Liver (tissue), 9 donors: ENCODE results near the gene TMEM94. TPM values are rescaled to one million over a fixed set of nuclear protein-coding genes. Genes with fewer than 3 reads are reported as not detected.

ENCODE experiments used
- DNase-seq: peaks from one replicate; pipeline ENCODE4 v3.0.0-alpha.2; 2017; ENCODE audit warnings: low spot score
- H3K27ac ChIP-seq, 2 donors: one replicate each; pipeline ENCODE4 v1.7.0; 2013; ENCODE audit warnings: inconsistent platforms in 2 of 2, low read length in 2 of 2, control low read depth in 1 of 2, low read depth in 1 of 2, mild to moderate bottlenecking in 1 of 2
- H3K27me3 ChIP-seq, 4 donors: one replicate each; pipeline versions ENCODE4 v1.6.1 to v1.7.0; 2013; ENCODE audit warnings: low read length in 3 of 4, inconsistent platforms in 1 of 4, mild to moderate bottlenecking in 1 of 4, moderate library complexity in 1 of 4; ENCODE audit not compliant: control insufficient read depth in 4 of 4, insufficient read depth in 4 of 4
- H3K36me3 ChIP-seq, 4 donors: one replicate each; pipeline versions ENCODE4 v1.6.1 to v1.7.0; 2013; ENCODE audit warnings: low read length in 3 of 4, mild to moderate bottlenecking in 3 of 4, low read depth in 1 of 4, moderate library complexity in 1 of 4; ENCODE audit not compliant: control insufficient read depth in 4 of 4, insufficient read depth in 3 of 4
- H3K4me1 ChIP-seq, 4 donors: one replicate each; pipeline versions ENCODE4 v1.6.1 to v1.7.0; 2013; ENCODE audit warnings: low read length in 3 of 4, mild to moderate bottlenecking in 3 of 4, moderate library complexity in 1 of 4; ENCODE audit not compliant: control insufficient read depth in 4 of 4, insufficient read depth in 4 of 4
- H3K4me3 ChIP-seq, 3 donors: one replicate each; pipeline versions ENCODE4 v1.6.1 to v1.7.0; 2013; ENCODE audit warnings: low read length in 3 of 3, control low read depth in 1 of 3, low read depth in 1 of 3, mild to moderate bottlenecking in 1 of 3
- H3K9ac ChIP-seq, 2 donors: one replicate each; pipeline ENCODE4 v1.7.0; 2013; ENCODE audit warnings: low read length in 2 of 2, mild to moderate bottlenecking in 2 of 2, moderate library complexity in 2 of 2, control low read depth in 1 of 2, low read depth in 1 of 2
- H3K9me3 ChIP-seq, 4 donors: one replicate each; pipeline versions ENCODE4 v1.6.1 to v1.7.0; 2013; ENCODE audit warnings: low read length in 3 of 4; ENCODE audit not compliant: control insufficient read depth in 4 of 4
- ATF3 ChIP-seq: IDR thresholded peaks from 2 replicates; pipeline ENCODE4 v1.6.1; 2016; ENCODE audit warnings: antibody characterized with exemption
- CTCF ChIP-seq: fragments of 150-350 bp; IDR thresholded peaks from 2 replicates; pipeline ENCODE4 v1.5.1; 2017; ENCODE audit warnings: improper control_type of control experiment, low read depth, low read length; ENCODE audit not compliant: missing input control
- EGR1 ChIP-seq, 2 donors: IDR thresholded peaks; 2 replicates each; pipeline ENCODE4 v1.6.1; 2016 to 2018; ENCODE audit warnings: antibody characterized with exemption in 2 of 2, low read depth in 2 of 2
- GABPA ChIP-seq, 2 donors: IDR thresholded peaks in 1 of 2; conservative IDR thresholded peaks in 1 of 2; 2 replicates each; pipeline ENCODE4 v1.6.1; 2016; ENCODE audit warnings: antibody characterized with exemption in 2 of 2, mild to moderate bottlenecking in 1 of 2, moderate library complexity in 1 of 2
- HNF4A ChIP-seq, 2 donors: conservative IDR thresholded peaks; 2 replicates each; pipeline ENCODE4 v1.6.1; 2016; ENCODE audit warnings: antibody characterized with exemption in 2 of 2, mild to moderate bottlenecking in 2 of 2
- HNF4G ChIP-seq: IDR thresholded peaks from 2 replicates; pipeline ENCODE4 v1.6.1; 2016; ENCODE audit warnings: antibody characterized with exemption
- JUND ChIP-seq, 2 donors: IDR thresholded peaks; 2 replicates each; pipeline ENCODE4 v1.6.1; 2016; ENCODE audit warnings: antibody characterized with exemption in 2 of 2
- NR2F2 ChIP-seq: IDR thresholded peaks from 2 replicates; pipeline ENCODE4 v1.6.1; 2016; ENCODE audit warnings: antibody characterized with exemption
- RAD21 ChIP-seq, 2 donors: IDR thresholded peaks; 2 replicates each; pipeline ENCODE4 v1.6.1; 2016; ENCODE audit warnings: antibody characterized with exemption in 2 of 2, mild to moderate bottlenecking in 2 of 2
- REST ChIP-seq: IDR thresholded peaks from 2 replicates; pipeline ENCODE4 v1.6.1; 2016; ENCODE audit warnings: antibody characterized with exemption, mild to moderate bottlenecking
- SP1 ChIP-seq: IDR thresholded peaks from 2 replicates; pipeline ENCODE4 v1.6.1; 2018; ENCODE audit warnings: antibody characterized with exemption, mild to moderate bottlenecking
- TAF1 ChIP-seq: conservative IDR thresholded peaks from 2 replicates; pipeline ENCODE4 v1.6.1; 2016; ENCODE audit warnings: antibody characterized with exemption, mild to moderate bottlenecking
- YY1 ChIP-seq: IDR thresholded peaks from 2 replicates; pipeline ENCODE4 v1.6.1; 2016; ENCODE audit warnings: antibody characterized with exemption, mild to moderate bottlenecking
- ZBTB33 ChIP-seq: IDR thresholded peaks from 2 replicates; pipeline ENCODE4 v1.6.1; 2016; ENCODE audit warnings: antibody characterized with exemption
- WGBS: extraction: QIAGEN DNeasy Blood & Tissue Kit; methylation state at CpG from one replicate; pipeline ENCODE4 v1.1.7; 2013; 5-methylcytosine and 5-hydroxymethylcytosine counted together
- polyA plus RNA-seq, 2 donors: library from polyadenylated mRNA; stranded (reverse) in 1 of 2; unstranded in 1 of 2; fragments of 200-250 nt in 1 of 2; fragments of >200 nt in 1 of 2; fragmentation: Nextera tagmentation in 1 of 2; extraction: Ambion mirVana in 1 of 2; gene quantifications; one replicate each; pipeline versions ENCODE4 v1.2.1 to v1.2.3, GENCODE V29; 2013 to 2015
- total RNA-seq, 2 donors: library from RNA; depleted of rRNA; stranded (reverse); fragments of >200 nt; gene quantifications; one replicate each; pipeline ENCODE4 v1.2.3, GENCODE V29; 2014
- TF ChIP-seq, protein P1 (sequence below): IDR thresholded peaks from 2 replicates; pipeline ENCODE4 v1.6.1; 2016; ENCODE audit warnings: antibody characterized with exemption
- donor health status: healthy.
- donor health status: healthy.
- donor health status: healthy.
- donor health status: healthy.
- donor health status: healthy.

TMEM94 gene
- total and polyA plus RNA-seq, 4 donors = 15.6 to 31.0 (median 20.1) TPM

DNA sequence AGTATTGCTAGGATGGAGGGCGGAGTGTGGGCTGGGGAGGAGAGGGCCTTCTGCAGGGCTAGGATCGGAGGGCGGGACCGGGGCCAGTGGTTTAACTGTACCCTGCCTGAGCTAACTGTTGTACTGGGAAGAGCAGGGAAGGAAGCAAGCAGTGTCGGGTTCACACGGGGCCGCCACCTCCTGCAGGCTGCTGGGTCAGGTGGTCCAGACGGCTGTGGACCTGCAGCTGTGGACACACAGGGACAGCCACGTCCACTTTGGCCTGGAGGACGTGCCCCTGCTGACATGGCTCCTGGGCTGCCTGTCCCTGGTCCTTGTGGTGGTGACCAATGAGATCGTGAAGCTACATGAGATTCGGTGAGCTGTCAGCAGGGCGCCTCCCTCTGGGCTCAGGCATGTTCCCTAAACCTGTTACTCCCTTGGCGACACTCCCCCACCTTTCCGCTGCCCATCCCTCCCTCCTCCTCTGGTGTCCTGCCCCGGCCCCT, 42.3 kb downstream of the TMEM94 start:
- Histone ChIP-seq H3K36me3 (peaks cover 7 to 57% (median 25%) of the 10 kb centered on the region in 4 donors), H3K9ac (no peak overlapping the region), H3K4me1 (peaks cover under 1 to 11% (median 5%) of the 10 kb centered on the region in 4 donors), H3K27me3 (no peaks in the 10 kb centered on the region), H3K4me3 (no peak overlapping the region), H3K27ac (no peak overlapping the region), H3K9me3 (no peaks in the 10 kb centered on the region)
- TF ChIP-seq HNF4G (no peak), ZBTB33 (no peak), SP1 (no peak), GABPA (IDR thresholded peaks at IDR 0.05 in 1 of 2, conservative IDR thresholded peaks at IDR 0.05 in 1 of 2) (no peak), CTCF (no peak), HNF4A (conservative IDR thresholded peaks at IDR 0.05) (no peak), REST (no peak), TAF1 (no peak), NR2F2 (no peak), EGR1 (IDR thresholded peaks at IDR 0.05; ENCODE audit: low read depth in 2 of 2) (no peak), ATF3 (no peak), JUND (IDR thresholded peaks at IDR 0.05) (no peak), YY1 (no peak), RAD21 (IDR thresholded peaks at IDR 0.05) (no peak)
- TF ChIP-seq, protein P1, sequence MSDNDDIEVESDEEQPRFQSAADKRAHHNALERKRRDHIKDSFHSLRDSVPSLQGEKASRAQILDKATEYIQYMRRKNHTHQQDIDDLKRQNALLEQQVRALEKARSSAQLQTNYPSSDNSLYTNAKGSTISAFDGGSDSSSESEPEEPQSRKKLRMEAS = no peak
- no peak for DNase-seq
- 68% methylated on average over 16 of the region's 16 CpGs for WGBS
